Vagina (tissue), 2 donors: ENCODE measurements around the gene UCHL3.

Experiments
- CTCF ChIP-seq, 3 experiments: fragments of 450-650 bp in 2 of 3; fragments of 200-600 bp in 1 of 3; sonication (generic) in 1 of 3; IDR thresholded peaks; one replicate each; pipeline ENCODE4 v1.5.1; 2017 to 2019; ENCODE audit warnings: antibody characterized with exemption in 3 of 3, mild to moderate bottlenecking in 2 of 3, moderate library complexity in 2 of 3
- POLR2A ChIP-seq, 2 donors: fragments of 450-650 bp; IDR thresholded peaks; one replicate each; pipeline ENCODE4 v1.6.1; 2017; ENCODE audit warnings: antibody characterized with exemption in 2 of 2, mild to moderate bottlenecking in 2 of 2, moderate library complexity in 2 of 2

- no peak for TF ChIP-seq CTCF (IDR thresholded peaks at IDR 0.05)
- no peak for TF ChIP-seq POLR2A (IDR thresholded peaks at IDR 0.05)
Observed at GRCh38 chr13:75579529-75579928, 29.9 kb downstream of the UCHL3 start.
